ENCODE results near the gene COA1.
A peak's percentile ranks its signal among the peaks of the same experiment; 100 is the strongest.
"Not testable (repeated sequence)": the region's sequence is repeated elsewhere in the genome, so short reads cannot be mapped to it uniquely, and the experiment has no call there.

COA1 gene

GRCh38 chr7:43729214-43729923, at the start of gene COA1:
Gene COA1 (minus strand): TSS chr7:43729523. CDS start chr7:43648614, 80,909 bp downstream.
- DNase-seq = peak; percentile 93

GRCh38 chr7:43778293-43779044, 49.1 kb upstream of the COA1 start:
- DNase-seq = not testable (repeated sequence)

- not testable (repeated sequence) for DNase-seq
Measured at GRCh38 chr7:43775255-43775654, 45.9 kb upstream of the COA1 start.

- DNase-seq = not testable (repeated sequence)
Measured at GRCh38 chr7:43773268-43773667, 43.9 kb upstream of the COA1 start.

- DNase-seq = no peak
Measured at GRCh38 chr7:43771573-43771972, 42.2 kb upstream of the COA1 start.

- no peak for DNase-seq
Measured at GRCh38 chr7:43771128-43771527, 41.8 kb upstream of the COA1 start.

- DNase-seq = no peak
Measured at GRCh38 chr7:43769791-43770465, 40.6 kb upstream of the COA1 start.

- DNase-seq = peak; percentile 56
Measured at GRCh38 chr7:43769281-43769680, 40.0 kb upstream of the COA1 start.

GRCh38 chr7:43768887-43769272, 39.6 kb upstream of the COA1 start:
- peak; percentile 43 for DNase-seq

GRCh38 chr7:43768201-43768886, 39.0 kb upstream of the COA1 start:
- no peak for DNase-seq

- no peak for DNase-seq
Measured at GRCh38 chr7:43767311-43767710, 38.0 kb upstream of the COA1 start.

- peak; percentile 52 for DNase-seq
Measured at GRCh38 chr7:43766564-43766963, 37.2 kb upstream of the COA1 start.

GRCh38 chr7:43764807-43765491, 35.6 kb upstream of the COA1 start:
- peak; percentile 76 for DNase-seq

- peak; percentile 86 for DNase-seq
Measured at GRCh38 chr7:43764039-43764761, 34.9 kb upstream of the COA1 start.

GRCh38 chr7:43763183-43763582, 33.9 kb upstream of the COA1 start:
- DNase-seq = peak; percentile 24

- peak; percentile 89 for DNase-seq
Measured at GRCh38 chr7:43761938-43762692, 32.8 kb upstream of the COA1 start.

GRCh38 chr7:43761382-43761781, 32.1 kb upstream of the COA1 start:
- DNase-seq = no peak

GRCh38 chr7:43760861-43761260, 31.5 kb upstream of the COA1 start:
- DNase-seq = peak; percentile 61

- peak; percentile 80 for DNase-seq
Measured at GRCh38 chr7:43758822-43759683, 29.7 kb upstream of the COA1 start.

All from inflammatory macrophage treated with lipopolysaccharide for 4 hours (primary cell).